ENCODE data around the gene GOLGA1.

The GOLGA1 gene

DNA sequence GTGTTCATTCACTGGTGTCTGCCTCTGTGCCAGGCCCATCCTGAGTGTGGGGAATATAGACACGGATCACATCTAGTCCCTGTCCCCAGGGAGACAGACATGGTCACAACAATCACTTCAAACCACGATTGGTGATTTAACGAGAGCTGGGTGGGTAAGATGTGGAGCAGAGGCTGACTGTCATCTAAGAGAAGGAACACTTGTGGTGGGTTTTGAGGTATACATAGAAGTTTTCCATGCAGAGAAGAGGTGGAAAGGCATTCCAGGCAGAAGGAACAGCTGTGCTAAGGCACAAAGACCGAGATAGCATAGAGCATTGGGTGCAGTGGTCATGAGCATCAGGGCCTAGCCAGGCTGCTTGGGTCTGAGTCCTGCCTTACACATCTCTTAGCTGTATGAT, 110.3 kb downstream of the GOLGA1 start:
- no peak for DNase-seq

DNA sequence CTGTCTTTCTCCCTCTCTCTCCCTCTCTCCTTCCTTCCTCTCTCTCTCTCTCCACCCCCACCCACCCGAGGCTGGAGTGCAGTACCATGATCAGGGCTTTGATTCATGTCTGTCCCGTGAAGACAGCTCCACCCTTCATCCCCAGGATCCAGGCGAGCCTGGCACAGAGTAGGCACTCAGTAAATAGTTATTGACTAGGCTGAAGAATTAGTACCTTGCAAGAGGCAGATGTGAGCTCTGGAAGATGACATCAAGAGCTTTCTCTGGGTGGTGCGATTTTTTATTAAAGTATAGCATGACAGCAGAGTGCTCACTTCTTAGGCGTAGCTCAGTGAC, 111.6 kb downstream of the GOLGA1 start:
- no peak for DNase-seq

DNA sequence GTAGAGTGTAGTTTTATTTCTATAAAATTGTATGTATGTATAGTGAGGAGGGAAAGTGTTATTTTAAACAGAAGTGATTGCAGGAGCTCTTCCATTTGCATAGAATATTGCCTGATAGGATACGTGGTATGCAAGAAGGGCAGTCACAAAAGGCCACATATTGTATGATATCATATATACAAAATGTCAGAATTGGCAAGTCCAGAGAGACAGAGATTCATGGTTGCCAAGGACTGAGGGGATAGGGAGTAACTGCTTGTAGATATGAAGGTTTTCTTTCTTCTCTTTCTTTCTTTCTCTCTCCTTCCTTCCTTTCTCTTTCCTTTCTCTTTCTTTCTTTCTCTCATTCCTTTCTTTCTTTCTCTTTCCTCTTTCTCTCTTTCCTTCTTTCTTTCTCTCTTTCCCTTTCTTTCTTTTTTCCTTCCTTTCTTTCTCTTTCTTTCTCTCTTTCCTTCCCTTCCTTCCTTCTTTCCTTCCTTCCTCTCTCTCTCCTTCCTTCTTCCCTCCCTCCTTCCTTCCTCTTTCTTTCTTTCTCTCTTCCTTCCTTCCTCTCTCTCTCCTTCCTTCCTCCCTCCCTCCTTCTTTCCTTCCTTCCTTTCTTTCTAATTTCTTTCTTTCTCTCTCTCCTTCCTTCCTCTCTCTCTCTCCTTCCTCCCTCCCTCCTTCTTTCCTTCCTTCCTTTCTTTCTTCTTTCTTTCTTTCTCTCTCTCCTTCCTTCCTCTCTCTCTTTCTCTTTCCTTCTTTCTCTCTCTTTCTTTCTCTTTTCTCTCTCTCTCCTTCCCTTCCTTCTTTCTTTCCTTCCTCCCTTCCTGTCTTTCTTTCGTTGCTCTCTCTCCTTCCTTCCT, 112.2 kb downstream of the GOLGA1 start:
- no peak for DNase-seq

Data from activated CD8-positive, alpha-beta memory T cell treated with anti-CD3 and anti-CD28 coated beads for 24 hours (primary cell).